ENCODE results near the gene FANCD2OS. TPM values are rescaled to one million over a fixed set of nuclear protein-coding genes. Genes with fewer than 3 reads are reported as not detected.

Gene FANCD2OS
- total RNA-seq, 120 experiments from 2014 or later, result not detected

Other genes starting within 250 kb of the FANCD2OS start
- 1 to 10 TPM in 1 of 120 experiments, under 1 TPM in 9, not detected in 110; 0.40 to 1.9 (median 0.58) TPM for gene CIDEC, start 228.0 kb downstream of the FANCD2OS start, total RNA-seq
- gene JAGN1, start 217.6 kb downstream of the FANCD2OS start, total RNA-seq, result 10 to 100 TPM; 11.2 to 25.9 (median 17.3) TPM
- gene IL17RE, start 205.4 kb downstream of the FANCD2OS start, total RNA-seq, result 1 to 10 TPM in 102 of 120 experiments, under 1 TPM in 18; 0.36 to 5.5 (median 1.5) TPM
- gene IL17RC, start 191.2 kb downstream of the FANCD2OS start, total RNA-seq, result 10 to 100 TPM; 11.3 to 43.7 (median 21.9) TPM
- 100 to 1,000 TPM in 31 of 120 experiments, 10 to 100 TPM in 89; 53.2 to 167 (median 87.2) TPM for gene CRELD1, start 174.4 kb downstream of the FANCD2OS start, total RNA-seq
- gene PRRT3, start 155.8 kb downstream of the FANCD2OS start, total RNA-seq, result 10 to 100 TPM; 13.3 to 49.4 (median 36.1) TPM
- gene EMC3, start 121.4 kb downstream of the FANCD2OS start, total RNA-seq, result 10 to 100 TPM; 41.1 to 93.1 (median 69.8) TPM
- gene FANCD2, start 81.8 kb downstream of the FANCD2OS start, total RNA-seq, result 1 to 10 TPM in 119 of 120 experiments, under 1 TPM in 1; 0.71 to 6.8 (median 2.9) TPM
- gene BRK1, start 7.4 kb upstream of the FANCD2OS start, total RNA-seq, result 100 to 1,000 TPM in 67 of 120 experiments, 10 to 100 TPM in 53; 62.8 to 136 (median 102) TPM
- 10 to 100 TPM; 33.7 to 54.9 (median 42.9) TPM for gene VHL, start 33.5 kb upstream of the FANCD2OS start, total RNA-seq
- gene IRAK2, start 56.7 kb upstream of the FANCD2OS start, total RNA-seq, result 10 to 100 TPM in 9 of 120 experiments, 1 to 10 TPM in 111; 3.6 to 16.8 (median 6.7) TPM
- gene TATDN2, start 140.2 kb upstream of the FANCD2OS start, total RNA-seq, result 10 to 100 TPM; 28.5 to 54.1 (median 41.6) TPM
- 1 to 10 TPM in 72 of 120 experiments, under 1 TPM in 24, not detected in 24; 0.32 to 6.7 (median 1.6) TPM for gene GHRL, start 184.7 kb upstream of the FANCD2OS start, total RNA-seq
- 10 to 100 TPM; 42.9 to 78.5 (median 62.1) TPM for gene SEC13, start 212.9 kb upstream of the FANCD2OS start, total RNA-seq

Measured in dorsolateral prefrontal cortex (tissue), 118 donors.